Fibroblast of the aortic adventitia (primary cell): ENCODE measurements around the gene ANKS1A. TPM values are rescaled to one million over a fixed set of nuclear protein-coding genes. Genes with fewer than 3 reads are reported as not detected.

Source experiments
- DNase-seq: peaks from one replicate; pipeline ENCODE4 v3.0.0-alpha.2; 2010; ENCODE audit warnings: low read depth
- H3K4me3 ChIP-seq: 2 replicates; pipeline ENCODE4 v1.5.1; 2011; ENCODE audit warnings: low read depth, mild to moderate bottlenecking, control low read depth, low read length, moderate library complexity
- CTCF ChIP-seq: IDR thresholded peaks from 2 replicates; pipeline ENCODE4 v1.5.1; 2011; ENCODE audit warnings: mild to moderate bottlenecking, low read length, control low read depth, inconsistent platforms; ENCODE audit not compliant: insufficient read depth
- total RNA-seq: library from RNA; depleted of rRNA; stranded (reverse); fragments of >200 nt; gene quantifications from 2 replicates; pipeline ENCODE4 v1.2.3, GENCODE V29; 2012; ENCODE audit warnings: low replicate concordance

The ANKS1A gene
- total RNA-seq, 1 donor: 7.6 TPM

- TF ChIP-seq CTCF: no peak
- DNase-seq: no peak
- H3K4me3 ChIP-seq: no peak overlapping the region
These were observed 195.0 kb downstream of the ANKS1A start for GRCh38 chr6:35084041-35084491.

DNA sequence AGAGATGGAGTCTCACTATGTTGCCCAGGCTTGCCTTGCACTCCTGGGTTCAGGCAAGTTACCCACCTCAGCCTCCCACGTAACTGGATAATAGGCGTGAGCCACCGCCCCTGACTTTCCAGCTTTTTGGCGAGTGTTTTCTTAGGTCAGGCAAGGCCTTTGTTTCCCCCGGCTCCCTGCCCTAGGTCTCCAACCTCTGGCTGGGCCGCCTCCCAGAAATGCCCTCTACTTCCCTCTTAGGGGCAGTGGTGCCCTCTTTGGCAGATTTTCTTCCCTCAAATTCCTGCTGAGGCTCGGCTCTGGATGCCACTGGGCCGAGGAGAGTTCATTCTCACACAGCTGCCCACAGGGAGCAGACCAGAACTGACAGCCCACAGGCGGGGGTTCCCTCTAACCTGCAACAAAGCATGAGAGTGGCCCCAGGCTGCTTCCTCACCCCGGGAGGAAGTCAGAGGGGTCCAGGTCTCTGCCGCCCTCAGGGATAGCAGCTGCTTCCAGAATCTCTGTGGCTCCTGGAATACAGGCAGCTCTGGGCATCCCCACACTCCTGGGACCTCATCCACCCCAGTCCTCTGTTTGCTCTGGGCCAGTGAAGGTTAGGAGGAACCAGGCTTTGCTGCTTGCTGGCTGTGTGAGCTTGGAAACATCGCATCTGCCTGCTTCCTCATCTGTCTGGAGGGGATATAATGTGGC, 195.6 kb downstream of the ANKS1A start:
- no peak overlapping the region for H3K4me3 ChIP-seq
- no peak for DNase-seq
- TF ChIP-seq CTCF: no peak

DNA sequence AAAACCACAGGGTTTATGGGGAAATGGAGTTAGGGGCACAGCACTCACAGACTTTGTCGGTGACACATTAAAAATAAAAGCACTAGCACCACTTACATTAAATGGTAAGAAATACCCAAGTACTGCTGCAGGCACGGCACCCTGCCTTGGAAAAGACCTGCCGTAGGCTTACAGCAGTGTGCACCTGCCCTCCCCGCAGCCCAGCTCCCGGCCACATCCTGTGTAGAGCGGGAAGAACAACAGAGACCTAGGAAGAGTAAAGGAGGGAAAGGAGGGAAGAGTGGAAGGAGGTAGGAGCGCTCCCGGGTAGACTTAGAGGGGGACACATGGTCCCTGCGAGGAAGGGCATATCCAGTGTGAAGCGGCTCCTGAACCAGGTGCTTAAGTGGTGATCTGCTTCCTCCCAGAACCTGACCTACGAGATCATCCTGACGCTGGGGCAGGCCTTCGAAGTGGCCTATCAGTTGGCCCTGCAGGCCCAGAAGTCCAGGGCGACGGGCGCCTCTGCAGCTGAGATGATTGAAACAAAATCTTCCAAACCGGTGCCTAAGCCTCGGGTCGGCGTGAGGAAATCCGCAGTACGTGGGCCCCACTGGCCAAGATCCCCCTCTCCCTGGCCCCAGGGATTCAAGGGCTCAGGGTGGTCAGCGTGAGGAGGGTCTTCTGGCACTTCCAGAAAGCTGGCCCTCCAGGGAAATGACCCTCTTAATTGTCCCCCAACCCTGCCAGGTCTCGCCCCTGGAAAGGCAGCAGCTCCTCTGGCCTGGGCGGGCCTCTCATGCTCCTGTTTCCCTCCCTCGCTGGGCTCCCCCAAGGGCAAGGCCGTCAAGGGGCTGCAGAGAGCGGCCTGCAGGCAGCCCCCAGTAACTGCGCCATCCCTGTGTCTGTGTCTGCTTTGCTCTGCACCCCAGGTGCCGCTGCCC, 196.6 kb downstream of the ANKS1A start:
- no peak for DNase-seq
- no peak overlapping the region for H3K4me3 ChIP-seq
- no peak for TF ChIP-seq CTCF

DNA sequence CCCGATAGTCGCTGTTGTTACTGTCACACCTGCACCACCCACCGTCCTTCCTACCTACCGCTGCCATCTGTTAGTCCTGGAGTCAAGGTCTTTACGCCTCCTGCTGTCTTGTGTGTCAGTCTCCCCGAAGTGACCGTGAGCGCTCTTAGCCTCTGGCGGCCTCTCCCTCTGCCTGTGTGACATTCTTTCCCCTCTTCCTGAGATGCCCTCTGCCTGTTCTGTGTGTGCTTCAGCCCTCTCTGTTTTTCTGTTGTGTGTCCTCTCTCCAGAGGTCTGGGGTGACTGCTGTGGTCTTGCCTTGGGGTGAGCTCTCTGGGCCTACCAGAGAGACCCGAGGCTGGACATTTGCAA, 197.2 kb downstream of the ANKS1A start:
- H3K4me3 ChIP-seq: no peak overlapping the region
- TF ChIP-seq CTCF: no peak
- DNase-seq: no peak

DNA sequence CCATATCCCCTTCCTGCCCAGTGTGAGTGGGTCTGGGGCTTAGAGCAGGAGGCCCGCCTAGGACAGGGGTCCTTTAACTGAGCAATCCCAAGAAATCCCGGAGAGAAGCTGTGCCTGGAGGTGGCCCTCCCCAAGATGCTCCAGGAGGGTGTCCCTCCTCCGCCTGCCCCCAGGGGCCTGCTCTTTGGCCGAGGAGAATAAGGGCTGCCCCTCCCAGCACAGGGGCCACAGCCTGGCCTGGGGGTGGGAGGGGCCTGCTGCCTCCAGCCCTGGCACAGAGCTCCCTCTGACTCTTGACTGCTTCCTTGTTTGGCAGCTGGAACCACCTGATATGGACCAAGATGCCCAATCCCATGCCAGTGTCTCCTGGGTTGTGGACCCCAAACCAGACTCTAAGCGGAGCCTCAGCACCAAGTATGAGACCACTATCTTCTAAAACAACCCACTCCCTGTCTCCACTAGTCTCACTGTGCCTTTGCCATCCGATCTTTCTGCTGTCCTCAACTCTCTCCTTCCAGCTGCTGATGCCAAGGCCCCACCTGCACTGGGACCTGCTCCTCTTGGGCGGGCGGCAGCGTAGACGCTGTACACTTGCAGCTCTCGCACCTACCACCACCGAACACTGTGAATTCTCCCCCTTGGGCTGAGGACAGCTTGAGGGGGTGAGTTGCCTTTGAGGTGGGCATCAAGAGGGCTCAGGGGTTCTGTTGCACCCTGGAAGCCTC, 197.7 kb downstream of the ANKS1A start:
- DNase-seq: no peak
- no peak for TF ChIP-seq CTCF
- no peak overlapping the region for H3K4me3 ChIP-seq

DNA sequence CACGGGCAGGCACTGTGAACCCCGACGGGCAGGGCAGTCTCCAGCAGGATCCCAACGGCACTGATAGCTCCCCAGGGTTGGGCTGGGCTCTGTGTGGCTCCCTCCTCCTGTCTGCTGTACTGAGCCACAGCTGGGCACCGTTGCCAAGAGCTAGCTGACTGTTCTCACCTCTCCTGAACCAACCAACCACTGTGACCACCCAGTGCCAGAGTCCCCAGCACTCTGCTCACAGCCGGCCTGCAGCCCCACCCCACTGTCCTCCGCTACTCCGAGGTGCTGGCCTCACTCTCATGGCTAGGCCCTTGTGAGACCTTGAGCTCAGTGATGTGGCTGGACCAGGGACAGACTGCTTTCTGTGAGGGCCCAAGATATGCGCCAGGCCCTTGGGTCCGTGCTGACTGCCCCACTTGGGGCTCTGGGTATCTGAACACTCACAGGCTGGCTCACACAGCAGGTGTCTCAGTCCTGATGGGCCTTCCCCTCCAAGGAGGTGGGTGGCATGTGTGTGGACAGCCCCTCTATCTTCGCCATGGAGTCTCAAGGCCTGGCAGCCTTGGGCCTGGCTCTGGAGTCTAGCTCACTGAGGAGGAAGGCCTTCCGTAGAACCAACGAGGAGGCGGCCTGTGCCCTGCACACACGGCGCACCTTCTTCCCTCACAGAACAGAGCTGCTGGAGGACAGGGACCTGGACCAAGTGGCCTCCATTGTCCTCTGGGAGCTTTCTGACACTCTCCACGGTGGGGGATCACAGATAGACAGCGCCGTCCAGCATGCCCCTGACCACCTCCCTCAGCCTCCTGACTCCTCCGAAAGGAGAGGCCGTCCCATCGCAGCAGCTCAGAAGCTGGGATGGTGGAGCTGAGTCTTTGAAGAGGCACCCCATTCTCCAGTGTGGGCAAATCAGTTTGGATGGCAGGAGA, 198.6 kb downstream of the ANKS1A start:
- TF ChIP-seq CTCF: no peak
- DNase-seq: no peak
- H3K4me3 ChIP-seq: no peak overlapping the region
